HG02759 (cell line): ENCODE results near the gene RPL10.
A peak's percentile ranks its signal among the peaks of the same experiment; 100 is the strongest.
"Not testable (repeated sequence)": the region's sequence is repeated elsewhere in the genome, so short reads cannot be mapped to it uniquely, and the experiment has no call there.

ENCODE experiments used
- ATAC-seq: cut with Tn5 transposase; IDR thresholded peaks from one replicate; pipeline ENCODE4 v1.9.1; 2021; ENCODE audit warnings: mild to moderate bottlenecking, moderate library complexity; ENCODE audit not compliant: unreplicated experiment

Gene RPL10

DNA sequence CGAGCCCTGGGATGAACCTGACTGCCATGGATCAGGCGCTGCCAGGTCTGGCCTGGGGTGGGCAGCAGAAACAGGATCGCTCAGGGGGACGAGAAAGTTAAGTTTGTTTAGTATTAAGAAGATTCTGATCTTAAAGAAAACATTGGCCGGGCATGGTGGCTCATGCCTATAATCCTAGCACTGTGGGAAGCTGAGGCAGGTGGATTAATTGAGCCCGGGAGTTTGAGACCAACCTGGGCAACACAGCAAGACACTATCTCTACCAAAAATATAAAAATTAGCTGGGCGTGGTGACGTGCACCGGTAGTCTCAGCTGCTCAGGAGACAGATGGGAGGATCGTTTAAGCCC is 23.0 kb upstream of the RPL10 start:
- no peak for ATAC-seq

DNA sequence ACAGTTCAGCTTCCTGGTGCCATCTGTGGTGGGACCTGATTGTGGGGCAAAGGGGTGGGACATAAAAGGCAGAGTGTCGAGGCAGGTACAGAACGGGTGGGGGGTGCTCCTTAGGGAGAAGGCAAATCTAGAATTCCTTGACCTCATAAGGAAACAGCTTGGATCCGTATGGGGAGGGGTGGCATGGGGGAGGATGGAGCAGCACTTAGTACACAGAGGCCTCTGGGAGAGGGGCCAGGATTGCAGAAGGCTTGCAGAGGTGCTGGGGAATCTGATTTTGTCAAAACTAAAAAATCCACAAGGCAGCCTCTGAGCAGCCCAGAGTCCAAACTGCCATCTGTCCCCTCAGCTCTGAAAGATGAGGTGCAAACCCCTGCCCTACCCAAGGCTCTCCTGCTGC is 21.4 kb upstream of the RPL10 start:
- ATAC-seq: no peak

DNA sequence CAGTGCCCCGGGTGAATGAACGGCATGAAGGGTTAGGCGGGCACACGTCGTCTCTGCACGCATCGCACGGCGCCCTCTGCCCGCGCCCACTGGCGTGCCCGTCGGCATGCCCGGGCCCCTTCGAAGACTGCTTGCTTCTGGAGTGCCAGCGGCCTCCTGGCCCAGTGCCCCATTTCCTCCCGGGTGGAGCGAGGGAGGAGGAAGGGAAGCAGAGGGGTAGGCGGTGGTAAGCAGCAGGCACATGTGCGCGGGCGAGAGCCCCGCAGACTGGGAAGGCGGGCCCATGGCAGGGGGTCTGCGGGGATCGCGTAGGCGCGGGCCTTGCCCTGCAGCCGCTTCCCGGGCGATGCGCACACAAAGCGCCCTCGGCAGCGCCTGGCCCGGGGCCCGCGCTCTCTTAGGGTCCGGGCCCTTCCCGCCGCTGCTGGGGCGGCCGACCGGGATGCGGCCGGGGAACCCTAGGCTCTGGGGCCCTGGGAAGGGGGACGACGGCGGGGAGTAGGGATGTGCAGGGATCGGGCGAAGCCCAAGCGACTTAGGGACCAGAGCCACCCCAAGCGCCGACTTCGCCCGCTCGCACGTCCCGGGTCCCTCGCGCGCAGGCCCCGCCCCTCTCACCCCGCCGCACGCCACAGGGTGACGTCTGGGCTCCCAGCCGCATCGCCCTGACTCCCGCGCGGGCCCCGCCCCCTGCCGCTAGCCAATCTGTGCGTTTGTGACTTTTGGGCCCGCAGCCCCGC is 19.9 kb upstream of the RPL10 start:
- ATAC-seq: peak; percentile 6

DNA sequence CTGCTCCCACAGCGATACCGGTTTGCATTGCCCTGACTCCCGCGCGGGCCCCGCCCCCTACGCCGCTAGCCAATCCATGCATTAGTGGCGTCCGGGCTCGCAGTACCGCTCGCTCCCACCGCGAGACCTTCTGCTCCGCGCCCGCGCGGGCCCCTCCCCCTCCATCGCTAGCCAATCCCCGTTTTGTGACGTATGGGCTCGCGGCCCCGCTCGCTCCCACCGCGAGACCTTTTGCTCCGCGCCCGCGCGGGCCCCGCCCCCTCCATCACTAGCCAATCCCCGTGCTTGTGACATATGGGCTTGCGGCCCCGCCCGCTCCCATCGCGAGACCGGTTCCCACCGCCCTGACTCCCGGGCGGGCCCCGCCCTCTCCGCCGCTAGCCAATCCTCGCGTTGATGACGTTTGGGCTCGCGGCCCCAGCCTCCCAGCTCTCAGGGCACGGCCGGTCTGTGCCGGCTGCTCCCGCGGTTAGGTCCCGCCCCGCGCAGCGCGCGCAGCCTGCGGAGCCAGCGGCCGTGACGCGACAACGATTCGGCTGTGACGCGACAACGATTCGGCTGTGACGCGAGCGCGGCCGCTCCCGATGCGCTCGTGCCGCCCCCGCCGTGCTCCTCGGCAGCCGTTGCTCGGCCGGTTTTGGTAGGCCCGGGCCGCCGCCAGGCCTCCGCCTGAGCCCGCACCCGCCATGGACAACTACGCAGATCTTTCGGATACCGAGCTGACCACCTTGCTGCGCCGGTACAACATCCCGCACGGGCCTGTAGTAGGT is 19.2 kb upstream of the RPL10 start, which contains the start of gene EMD:
Gene EMD, plus strand, starts transcription at position 497 of the 770 bp plus-strand sequence. Its CDS starts 190 bp downstream, at position 687.
- peak; percentile 83 for ATAC-seq

DNA sequence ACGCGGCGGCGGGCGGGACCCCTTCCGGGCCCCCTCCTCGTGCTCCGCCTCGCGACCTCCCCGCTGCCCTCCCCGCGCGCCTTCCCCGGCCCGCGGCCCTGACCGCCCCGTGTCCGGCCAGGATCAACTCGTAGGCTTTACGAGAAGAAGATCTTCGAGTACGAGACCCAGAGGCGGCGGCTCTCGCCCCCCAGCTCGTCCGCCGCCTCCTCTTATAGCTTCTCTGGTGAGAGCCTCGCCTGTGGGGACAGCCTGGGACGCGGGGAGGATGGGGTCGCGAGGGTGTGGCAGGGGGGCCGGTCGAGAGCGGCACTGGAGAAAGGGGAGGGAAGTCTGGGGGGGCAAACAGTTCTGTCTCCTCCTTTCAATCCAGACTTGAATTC is 18.6 kb upstream of the RPL10 start:
- peak; percentile 3 for ATAC-seq

DNA sequence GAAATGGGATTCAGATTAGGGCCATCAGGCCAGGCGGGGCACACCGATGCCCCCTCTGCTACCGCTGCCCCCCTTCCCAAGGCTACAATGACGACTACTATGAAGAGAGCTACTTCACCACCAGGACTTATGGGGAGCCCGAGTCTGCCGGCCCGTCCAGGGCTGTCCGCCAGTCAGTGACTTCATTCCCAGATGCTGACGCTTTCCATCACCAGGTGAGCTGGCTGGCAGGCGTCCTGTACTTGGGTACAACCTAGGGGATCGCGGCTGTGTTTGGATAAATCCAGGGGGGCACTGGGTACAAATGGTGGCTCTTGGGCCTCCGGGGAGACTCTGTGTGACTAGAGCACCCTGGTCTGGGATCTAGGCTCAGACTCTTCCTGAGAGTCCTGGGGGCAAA is 18.0 kb upstream of the RPL10 start:
- no peak for ATAC-seq

DNA sequence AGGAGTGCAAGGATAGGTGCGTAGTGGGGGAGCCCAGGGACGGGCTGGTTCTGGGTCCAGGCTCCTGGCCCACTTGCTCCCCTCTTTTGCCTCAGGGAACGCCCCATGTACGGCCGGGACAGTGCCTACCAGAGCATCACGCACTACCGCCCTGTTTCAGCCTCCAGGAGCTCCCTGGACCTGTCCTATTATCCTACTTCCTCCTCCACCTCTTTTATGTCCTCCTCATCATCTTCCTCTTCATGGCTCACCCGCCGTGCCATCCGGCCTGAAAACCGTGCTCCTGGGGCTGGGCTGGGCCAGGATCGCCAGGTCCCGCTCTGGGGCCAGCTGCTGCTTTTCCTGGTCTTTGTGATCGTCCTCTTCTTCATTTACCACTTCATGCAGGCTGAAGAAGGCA is 17.4 kb upstream of the RPL10 start:
- no peak for ATAC-seq

DNA sequence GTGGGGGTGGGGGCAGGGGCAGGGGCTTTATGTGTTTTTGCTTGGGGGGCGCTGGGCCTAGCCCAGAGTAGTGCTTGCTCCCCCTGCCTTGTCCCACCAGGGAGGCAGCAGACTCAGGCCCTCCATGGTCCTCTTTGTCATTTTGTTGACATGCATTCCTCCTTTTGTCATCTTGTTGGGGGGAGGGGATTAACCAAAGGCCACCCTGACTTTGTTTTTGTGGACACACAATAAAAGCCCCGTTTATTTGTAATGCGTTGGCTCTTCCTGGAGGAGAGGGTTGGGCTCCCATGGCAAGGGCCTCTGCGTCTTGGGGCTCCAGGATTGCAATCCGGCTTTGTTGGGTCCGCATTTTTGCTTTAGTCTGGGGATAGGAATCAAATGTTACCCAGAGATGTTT is 16.9 kb upstream of the RPL10 start:
- no peak for ATAC-seq

DNA sequence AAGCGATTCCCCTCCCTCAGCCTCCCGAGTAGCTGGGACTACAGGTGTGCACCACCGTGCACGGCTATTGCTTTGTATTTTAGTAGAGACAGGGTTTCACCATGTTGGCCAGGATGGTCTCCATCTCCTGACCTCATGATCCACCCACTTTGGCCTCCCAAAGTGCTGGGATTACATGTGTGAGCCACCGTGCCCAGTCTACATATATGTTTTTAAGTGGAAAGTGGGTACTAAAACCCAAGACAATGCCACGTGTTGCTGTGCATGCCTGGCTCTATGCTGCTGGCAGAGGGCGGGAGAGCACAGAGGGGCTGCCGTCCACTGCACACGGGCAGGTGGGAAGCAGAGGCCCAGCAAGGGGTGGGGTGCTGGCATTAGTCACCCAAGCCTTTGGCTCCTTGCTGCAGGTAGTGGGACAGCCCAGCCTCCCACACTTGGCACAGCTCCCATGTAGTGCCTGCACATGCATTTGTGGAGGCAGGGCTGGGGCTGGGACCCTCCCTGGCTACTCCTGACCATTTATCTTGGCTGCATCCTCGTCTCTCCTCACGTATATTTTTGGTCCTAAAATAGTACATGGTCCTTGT is 15.6 kb upstream of the RPL10 start:
- no peak for ATAC-seq

DNA sequence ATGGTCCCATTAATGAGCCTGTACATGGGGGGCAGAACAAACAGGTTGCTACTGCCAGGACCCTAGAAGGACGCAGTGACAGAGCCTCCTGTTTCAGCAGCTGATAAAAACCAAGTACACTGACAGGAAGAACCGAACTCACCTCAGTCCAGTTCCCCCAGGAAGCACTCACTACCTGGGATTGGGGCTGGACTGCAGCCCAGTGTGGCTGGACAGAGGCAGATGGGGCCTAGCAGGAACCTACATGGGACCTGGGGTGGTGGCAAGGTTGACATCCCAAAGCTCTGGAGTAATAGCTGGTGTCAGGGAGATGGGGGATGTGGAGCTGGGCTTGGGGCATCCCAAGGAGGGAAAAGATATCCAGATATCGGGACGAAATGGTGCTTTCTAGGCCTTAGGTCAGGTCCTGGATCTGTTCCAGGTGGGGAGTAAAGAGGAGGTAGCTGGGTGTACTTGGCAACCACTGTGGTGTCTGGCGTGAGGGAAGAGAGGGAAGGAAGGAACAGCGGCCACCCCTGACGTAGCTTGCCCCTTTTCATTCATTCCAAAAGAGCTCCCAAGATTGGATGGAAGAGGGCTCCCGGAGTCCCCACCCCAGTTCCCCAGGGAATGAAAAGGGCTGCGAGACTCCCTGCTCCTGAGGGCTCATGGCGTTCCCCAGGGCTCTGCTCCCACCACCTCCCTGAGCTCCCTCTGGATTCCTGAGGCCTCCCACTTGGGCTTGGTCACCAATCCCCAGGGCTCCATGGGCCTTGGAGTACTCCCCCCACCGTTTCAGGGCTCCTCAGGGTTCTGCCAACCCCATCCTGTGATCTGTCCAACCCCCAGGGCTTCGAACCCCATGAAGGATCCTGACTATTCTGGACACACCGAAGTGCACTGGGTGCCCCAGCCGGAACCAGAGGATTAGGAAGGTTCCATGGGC is 14.6 kb upstream of the RPL10 start:
- ATAC-seq: no peak

DNA sequence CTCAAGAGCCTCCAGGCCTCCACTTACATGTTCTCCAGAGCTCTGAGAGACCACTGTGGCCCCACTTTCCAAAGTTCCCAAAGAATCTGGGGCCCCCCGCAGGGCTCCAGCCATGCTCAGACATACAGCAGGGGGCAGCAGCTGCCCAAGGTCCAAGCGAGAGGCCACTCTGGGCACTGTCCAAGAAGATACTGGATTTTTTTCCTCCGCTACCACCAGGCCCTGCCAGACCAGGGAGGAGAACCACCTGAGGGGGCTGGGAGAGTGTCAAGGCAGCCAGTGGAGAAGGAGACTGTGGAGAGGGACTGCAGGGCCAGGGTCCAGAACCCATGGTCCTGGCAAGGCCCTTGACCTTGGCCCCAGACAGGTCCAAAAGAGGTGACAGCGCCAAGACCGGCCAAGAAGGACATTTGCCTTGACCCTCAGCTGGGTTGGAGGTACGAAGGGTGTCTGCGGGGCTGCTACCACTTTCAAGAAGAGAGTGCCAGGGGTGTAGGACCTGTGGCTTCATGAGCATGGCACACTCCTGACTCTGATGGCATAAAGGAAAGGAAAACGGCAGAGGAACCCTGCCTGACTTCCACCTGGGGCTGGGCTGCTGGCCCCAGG is 13.8 kb upstream of the RPL10 start:
- ATAC-seq: no peak

DNA sequence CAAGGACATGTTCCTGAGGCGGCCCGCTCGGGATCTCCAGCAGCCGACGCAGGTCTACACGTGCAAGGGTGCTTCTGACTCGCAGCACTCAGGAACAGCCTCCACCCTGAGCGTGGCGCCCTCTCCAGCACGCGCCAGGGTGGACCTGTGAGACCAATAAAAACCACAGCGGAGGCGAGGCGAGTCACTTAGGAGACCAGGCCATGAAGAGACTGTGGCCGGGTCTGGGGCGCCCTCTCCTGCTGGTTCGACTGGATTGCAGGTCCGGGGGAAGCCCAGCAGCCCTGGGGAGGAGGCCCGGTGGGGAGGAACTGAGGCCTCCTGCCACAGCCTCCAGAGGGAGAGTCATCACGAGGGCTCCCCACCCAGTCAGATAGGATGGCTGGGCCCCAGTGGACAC is 10.1 kb upstream of the RPL10 start:
- peak; percentile 34 for ATAC-seq

DNA sequence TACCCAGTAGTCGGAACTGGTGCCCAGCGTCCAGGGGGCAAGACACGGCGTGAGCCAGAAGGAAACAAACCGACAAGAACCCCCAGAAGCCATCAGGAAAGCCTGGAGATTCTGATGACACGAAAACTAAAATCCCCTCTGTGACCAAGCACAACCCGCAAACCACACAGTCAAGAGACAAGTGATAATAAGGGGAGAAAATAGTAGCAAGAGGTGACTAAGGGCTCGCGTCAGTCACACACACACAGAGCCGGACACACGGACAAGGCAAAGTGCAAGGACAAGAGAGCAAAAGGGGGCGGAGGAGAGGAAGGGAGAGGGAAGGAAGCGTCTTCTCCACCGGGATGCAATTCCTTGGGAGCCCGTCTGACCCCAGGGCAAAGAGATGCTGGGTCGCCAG is 9.5 kb upstream of the RPL10 start:
- ATAC-seq: peak; percentile 14

DNA sequence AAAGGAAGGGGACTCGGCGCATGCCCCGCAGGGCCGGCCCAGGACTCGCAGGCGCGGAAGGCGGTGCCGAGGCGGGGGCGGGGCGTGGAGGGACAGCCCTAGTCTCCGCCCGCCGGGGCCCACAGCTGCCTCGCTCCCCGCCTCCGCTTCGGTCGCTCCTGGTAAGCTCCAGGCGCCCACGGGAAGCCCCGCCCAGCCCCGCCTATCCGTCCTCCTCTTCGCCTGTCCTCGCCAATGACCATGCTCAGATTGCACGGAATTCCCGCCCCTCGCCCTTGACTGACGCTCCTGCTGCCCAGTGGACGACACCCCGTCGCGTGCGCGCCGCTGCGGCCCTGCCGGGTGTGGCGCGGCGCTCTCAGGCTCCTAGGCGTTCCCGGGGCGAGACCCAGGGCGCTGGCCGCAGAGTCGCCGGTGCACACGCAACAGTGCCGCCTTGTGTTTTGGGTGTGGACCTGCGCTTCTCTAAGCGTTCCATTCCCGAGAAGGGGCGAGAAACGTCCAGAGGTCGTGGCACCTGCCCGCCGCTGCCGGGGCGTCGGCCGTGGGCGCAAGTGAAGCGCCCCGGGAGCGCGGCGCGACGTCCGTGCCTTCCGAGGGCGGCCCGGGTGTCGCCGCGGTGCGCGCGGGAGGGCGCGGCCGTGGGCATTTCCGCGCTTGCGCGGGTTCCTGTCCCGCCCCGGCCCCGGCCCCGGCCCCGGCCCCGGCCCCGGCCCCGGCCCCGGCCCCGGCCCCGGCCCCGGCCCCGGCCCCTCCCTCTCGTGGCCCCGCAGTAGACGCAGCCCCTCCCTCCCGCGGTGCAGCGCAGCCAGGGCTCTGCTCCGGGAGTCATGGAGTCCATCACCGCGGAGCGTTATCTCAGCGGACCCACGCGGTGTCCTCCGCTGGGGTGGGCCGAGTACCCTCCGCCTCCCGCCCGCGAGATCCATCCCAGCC is 8.1 kb upstream of the RPL10 start:
- ATAC-seq: peak; percentile 73

DNA sequence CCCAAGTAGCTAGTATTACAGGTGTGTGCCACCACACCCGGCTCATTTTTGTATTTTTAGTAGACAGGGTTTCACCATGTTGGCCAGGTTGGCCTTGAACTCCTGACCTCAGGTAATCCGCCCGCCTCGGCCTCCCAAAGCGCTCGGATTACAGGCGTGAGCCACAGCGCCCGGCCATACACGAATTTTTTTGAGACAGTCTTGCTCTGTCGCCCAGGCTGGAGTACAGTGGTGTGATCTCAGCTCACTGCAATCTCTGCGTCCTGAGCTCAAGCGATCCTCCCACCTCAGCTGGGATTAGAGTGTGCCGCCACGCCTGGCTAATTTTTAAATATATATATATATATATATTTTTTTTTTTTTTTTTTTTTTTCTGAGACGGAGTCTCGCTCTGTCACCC is 1.8 kb upstream of the RPL10 start:
- not testable (repeated sequence) for ATAC-seq

DNA sequence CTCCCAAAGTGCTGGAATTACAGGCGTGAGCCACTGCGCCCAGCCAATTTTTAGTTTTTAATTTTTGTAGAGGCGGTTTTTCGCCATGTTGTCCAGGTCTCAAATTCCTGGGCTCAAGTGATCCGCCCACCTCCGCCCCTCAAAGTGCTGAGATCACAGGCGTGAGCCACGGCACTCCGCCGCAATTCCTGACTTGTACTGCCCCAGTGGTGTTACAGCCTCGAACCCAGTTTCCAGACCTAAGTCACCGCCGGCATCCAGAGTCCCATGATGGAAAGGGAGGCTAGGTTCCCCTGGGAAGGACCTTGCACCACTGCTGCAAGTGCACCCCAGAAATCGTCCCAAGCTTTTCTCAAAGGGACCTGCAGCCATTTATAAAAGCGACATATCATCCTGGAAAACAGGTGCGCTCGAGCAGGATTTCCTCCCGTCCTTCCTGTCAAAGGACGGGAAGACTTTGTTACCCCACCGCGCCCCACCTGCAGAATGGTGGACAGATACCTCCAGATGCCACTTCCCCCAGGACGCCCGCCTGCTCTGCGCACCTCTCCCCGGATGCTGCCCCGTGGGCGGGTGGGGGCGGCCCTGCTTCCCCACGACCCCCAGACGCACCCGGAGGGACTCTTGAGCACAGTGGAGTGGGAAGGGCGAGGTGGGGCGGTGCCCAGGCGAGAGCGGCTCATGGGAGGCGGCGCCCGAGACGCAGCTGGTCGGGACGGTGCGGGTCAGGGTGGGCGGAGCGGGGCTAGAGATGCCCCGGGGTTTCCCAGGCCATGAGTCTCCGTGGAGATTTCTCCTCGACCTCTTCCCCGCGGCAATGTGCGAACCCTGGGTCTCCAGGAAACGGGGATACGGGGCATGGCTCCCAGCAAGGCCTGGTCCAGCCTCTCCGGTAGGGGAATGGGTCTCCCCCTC is 947 bp upstream of the RPL10 start:
- ATAC-seq: peak; percentile 49

DNA sequence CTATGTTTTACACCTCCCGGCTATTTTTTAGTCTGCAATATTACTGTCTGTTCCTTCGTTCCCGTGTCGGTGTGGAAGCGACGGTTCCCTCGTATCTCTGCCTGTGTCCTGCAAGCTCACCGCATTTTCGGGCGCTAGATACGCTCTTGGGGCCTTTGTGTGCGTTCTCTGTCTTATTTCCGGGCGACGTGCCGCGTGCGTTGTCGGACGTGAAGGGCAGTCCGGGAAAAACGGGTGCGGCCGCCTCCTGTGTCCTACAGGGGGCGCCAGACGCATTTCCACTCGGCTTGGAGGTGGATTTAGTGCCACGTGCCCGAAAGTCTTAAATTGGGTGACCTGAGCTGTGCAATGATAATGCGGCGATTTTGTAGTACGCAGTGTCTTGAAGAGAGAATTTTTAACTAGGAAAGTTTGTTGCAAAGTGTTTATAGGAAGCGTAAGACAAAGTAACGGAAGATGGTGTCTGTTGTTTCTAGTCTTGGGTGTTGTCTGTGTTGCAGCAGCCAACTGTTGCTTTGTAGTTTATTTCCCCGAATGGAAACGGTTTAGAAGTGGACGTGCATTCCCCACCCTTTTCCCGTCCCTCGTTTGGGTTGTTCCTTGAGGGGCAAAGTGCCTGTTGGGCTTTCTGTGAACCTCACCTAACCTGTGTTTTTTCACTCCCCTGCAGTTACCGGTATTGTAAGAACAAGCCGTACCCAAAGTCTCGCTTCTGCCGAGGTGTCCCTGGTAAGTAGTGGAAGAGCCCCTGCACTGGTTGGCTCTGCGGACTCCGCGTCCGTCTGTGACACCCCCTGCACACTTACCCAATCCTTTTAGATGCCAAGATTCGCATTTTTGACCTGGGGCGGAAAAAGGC is 720 bp downstream of the RPL10 start:
- peak; percentile 36 for ATAC-seq
